ENCODE measurements around the gene MAFG. TPM values are rescaled to one million over a fixed set of nuclear protein-coding genes. Genes with fewer than 3 reads are reported as not detected.

Gene MAFG
- total and polyA plus RNA-seq, 2 donors (not counting 3 experiments of a cell fraction or from before 2014, with no cell fraction given), result 27.6 to 35.0 TPM

DNA sequence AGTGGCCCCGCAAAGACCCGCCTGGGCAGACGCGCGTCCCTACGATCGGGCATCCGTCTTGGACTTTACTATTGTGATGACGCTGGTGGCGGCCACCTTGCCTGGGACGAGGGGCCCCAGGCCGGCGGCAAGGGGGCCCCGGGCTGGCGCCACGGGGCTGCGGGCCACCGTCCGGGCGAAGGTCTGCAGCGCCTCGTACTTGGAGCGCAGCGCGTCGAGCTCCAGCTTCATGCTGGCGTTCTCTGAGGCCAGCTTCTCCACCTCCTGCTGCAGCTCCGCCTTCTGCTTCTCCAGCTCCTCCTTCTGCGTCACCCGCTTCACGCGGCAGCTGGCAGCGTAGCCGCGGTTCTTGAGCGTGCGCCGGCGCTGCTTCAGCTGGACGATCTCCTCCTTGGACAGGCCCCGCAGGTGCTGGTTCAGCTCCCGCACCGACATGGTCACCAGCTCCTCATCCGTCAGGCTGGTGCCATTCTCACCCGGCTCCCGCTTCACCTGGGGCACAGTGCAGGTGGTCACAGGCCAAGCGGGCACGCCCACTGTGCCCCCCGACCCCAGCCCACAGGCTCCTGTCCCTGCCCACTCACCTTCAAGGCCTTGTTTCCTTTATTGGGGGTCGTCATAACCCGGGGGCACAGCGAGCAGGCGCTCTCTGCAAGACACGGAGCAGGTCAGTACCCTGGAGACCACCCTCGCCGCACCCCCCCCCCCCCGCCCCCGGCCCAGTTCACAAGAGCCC lies 4.8 kb downstream of the MAFG start:
- Histone ChIP-seq H3K4me2 (ENCODE audit: insufficient read depth, low read length) (no peak overlapping the region), H3K27ac (ENCODE audit: insufficient read depth, low read depth, low read length) (no peak overlapping the region), H3K79me2 (ENCODE audit: control insufficient read depth, insufficient read depth, low read length) (peaks cover 71% of the 10 kb centered on the region), H3K4me1 (ENCODE audit: control insufficient read depth, extremely low read depth, insufficient read depth, low read length) (peaks cover 17% of the 10 kb centered on the region), H3K9me1 (replicated peaks; ENCODE audit: control insufficient read depth, extremely low read depth, insufficient read depth, low read length) (no peaks in the 10 kb centered on the region), H3K27me3 (ENCODE audit: control insufficient read depth in 2 of 2, insufficient read depth in 2 of 2, low read length in 2 of 2) (no peaks in the 10 kb centered on the region), H3K9me3 (replicated peaks; ENCODE audit: control insufficient read depth, insufficient read depth, low read length) (no peaks in the 10 kb centered on the region), H3K36me3 (ENCODE audit: control insufficient read depth in 2 of 2, extremely low read depth in 1 of 2, insufficient read depth in 2 of 2, low read length in 2 of 2) (peaks cover 0 to 26% of the 10 kb centered on the region in 2 experiments), H4K20me1 (replicated peaks; ENCODE audit: control insufficient read depth, extremely low read depth, insufficient read depth, low read length) (no peaks in the 10 kb centered on the region), H3K4me3 (replicated peaks in 1 of 3; ENCODE audit: insufficient read depth in 1 of 3, low read depth in 1 of 3, low read length in 3 of 3) (no peak overlapping the region), H2AFZ (ENCODE audit: low read depth, low read length) (no peak overlapping the region), H3K9ac (replicated peaks; ENCODE audit: extremely low read depth, insufficient read depth, low read length) (no peak overlapping the region)
- dilution Hi-C loops (cut with MboI; ENCODE audit: extremely low pct_ligation_motif_present, low sequenced_read_pairs) (no loop called here), intact Hi-C loops (cut with micrococcal nuclease) (no loop called here)
- FAIRE-seq (no peak), DNase-seq (ENCODE audit: low read depth, low spot score) (no peak)
- no TSS peak for BruUV-seq (replicated peaks)
- CTCF ChIA-PET, result interaction anchor here (1.3 to 1.6 kb wide), 2 partner anchors 12 to 37 kb away, joined by 4 to 5 read pairs; partner anchors contain the start of gene PCYT2
- POLR2A ChIA-PET, result interaction anchor here (0.7 to 0.8 kb wide), 2 partner anchors 42 to 220 kb away, joined by 3 to 4 read pairs; partner anchors contain the start of gene MRPL12
- TF ChIP-seq, protein P1, sequence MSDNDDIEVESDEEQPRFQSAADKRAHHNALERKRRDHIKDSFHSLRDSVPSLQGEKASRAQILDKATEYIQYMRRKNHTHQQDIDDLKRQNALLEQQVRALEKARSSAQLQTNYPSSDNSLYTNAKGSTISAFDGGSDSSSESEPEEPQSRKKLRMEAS (IDR thresholded peaks at IDR 0.05; ENCODE audit: insufficient read depth, insufficient read length), result no peak
- TF ChIP-seq JUN (IDR thresholded peaks at IDR 0.05; ENCODE audit: borderline replicate concordance, insufficient read depth, insufficient read length, low read depth), result no peak
- TF ChIP-seq EZH2 (IDR thresholded peaks at IDR 0.05; ENCODE audit: borderline replicate concordance, low read depth, low read length, severe bottlenecking), result no peak
- no peak for TF ChIP-seq MYC (IDR thresholded peaks at IDR 0.05; ENCODE audit: low read depth, low read length)
- no peak for TF ChIP-seq POLR2A (IDR thresholded peaks at IDR 0.05; ENCODE audit: low read depth, low read length)
- TF ChIP-seq POLR2AphosphoS5 (IDR thresholded peaks at IDR 0.05; ENCODE audit: insufficient read depth, low read depth, low read length), result no peak
- TF ChIP-seq GATA2 (IDR thresholded peaks at IDR 0.05; ENCODE audit: insufficient read depth, insufficient read length, low read depth, low read length), result no peak
- no peak for TF ChIP-seq FOS (IDR thresholded peaks at IDR 0.05; ENCODE audit: borderline replicate concordance, insufficient read depth, low read length)
- TF ChIP-seq, protein P2, sequence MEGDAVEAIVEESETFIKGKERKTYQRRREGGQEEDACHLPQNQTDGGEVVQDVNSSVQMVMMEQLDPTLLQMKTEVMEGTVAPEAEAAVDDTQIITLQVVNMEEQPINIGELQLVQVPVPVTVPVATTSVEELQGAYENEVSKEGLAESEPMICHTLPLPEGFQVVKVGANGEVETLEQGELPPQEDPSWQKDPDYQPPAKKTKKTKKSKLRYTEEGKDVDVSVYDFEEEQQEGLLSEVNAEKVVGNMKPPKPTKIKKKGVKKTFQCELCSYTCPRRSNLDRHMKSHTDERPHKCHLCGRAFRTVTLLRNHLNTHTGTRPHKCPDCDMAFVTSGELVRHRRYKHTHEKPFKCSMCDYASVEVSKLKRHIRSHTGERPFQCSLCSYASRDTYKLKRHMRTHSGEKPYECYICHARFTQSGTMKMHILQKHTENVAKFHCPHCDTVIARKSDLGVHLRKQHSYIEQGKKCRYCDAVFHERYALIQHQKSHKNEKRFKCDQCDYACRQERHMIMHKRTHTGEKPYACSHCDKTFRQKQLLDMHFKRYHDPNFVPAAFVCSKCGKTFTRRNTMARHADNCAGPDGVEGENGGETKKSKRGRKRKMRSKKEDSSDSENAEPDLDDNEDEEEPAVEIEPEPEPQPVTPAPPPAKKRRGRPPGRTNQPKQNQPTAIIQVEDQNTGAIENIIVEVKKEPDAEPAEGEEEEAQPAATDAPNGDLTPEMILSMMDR (IDR thresholded peaks at IDR 0.05; ENCODE audit: extremely low read depth in 1 of 2, insufficient read depth in 1 of 2, low read depth in 1 of 2, low read length in 2 of 2), result no peak

Data from endothelial cell of umbilical vein (primary cell).